Smooth muscle cell (in vitro differentiated cells): Measurements from ENCODE around the gene ACOT13. TPM values are rescaled to one million over a fixed set of nuclear protein-coding genes. Genes with fewer than 3 reads are reported as not detected.

ENCODE experiments used
- DNase-seq: peaks from one replicate; lab custom pipeline; 2025; ENCODE audit not compliant: unreplicated experiment; lab: John Stamatoyannopoulos, UW
- H2AFZ ChIP-seq: fragments of 200-600 bp; sonication (generic); 2 replicates; pipeline ENCODE4 v1.6.0; 2016; ENCODE audit warnings: antibody characterized with exemption, low read depth, mild to moderate bottlenecking
- H3F3A ChIP-seq: fragments of 200-600 bp; sonication (generic); 2 replicates; pipeline ENCODE4 v1.6.0; 2017; ENCODE audit warnings: antibody characterized with exemption, low read depth
- H3K27ac ChIP-seq: fragments of 200-600 bp; sonication (generic); 2 replicates; pipeline ENCODE4 v1.5.1; 2016; ENCODE audit warnings: low read depth, mild to moderate bottlenecking
- H3K27me3 ChIP-seq: fragments of 200-600 bp; sonication (generic); 2 replicates; pipeline ENCODE4 v1.6.1; 2016; ENCODE audit warnings: low read depth, mild to moderate bottlenecking
- H3K36me3 ChIP-seq: fragments of 200-600 bp; sonication (generic); 2 replicates; pipeline ENCODE4 v1.5.1; 2016; ENCODE audit warnings: low read depth
- H3K4me1 ChIP-seq: fragments of 200-600 bp; sonication (generic); 2 replicates; pipeline ENCODE4 v1.5.1; 2016; ENCODE audit warnings: low read depth
- H3K4me2 ChIP-seq: fragments of 200-600 bp; sonication (generic); 2 replicates; pipeline ENCODE4 v1.6.0; 2016; ENCODE audit warnings: mild to moderate bottlenecking
- H3K4me3 ChIP-seq: fragments of 200-600 bp; sonication (generic); 2 replicates; pipeline ENCODE4 v1.5.1; 2016; ENCODE audit warnings: mild to moderate bottlenecking
- H3K79me2 ChIP-seq: fragments of 200-600 bp; sonication (generic); 2 replicates; pipeline ENCODE4 v1.6.0; 2016; ENCODE audit warnings: low read depth, mild to moderate bottlenecking
- H3K9ac ChIP-seq: fragments of 200-600 bp; sonication (generic); 2 replicates; pipeline ENCODE4 v1.6.0; 2016; ENCODE audit warnings: low read depth
- H3K9me3 ChIP-seq: fragments of 200-600 bp; sonication (generic); replicated peaks from 2 replicates; pipeline ENCODE4 v1.5.1; 2016; ENCODE audit warnings: low read depth
- H4K20me1 ChIP-seq: fragments of 200-600 bp; sonication (generic); 2 replicates; pipeline ENCODE4 v1.6.0; 2016; ENCODE audit warnings: low read depth
- WGBS: methylation state at CpG from one replicate; pipeline ENCODE4 v1.1.7; 2016; ENCODE audit warnings: low lambda C conversion rate; 5-methylcytosine and 5-hydroxymethylcytosine counted together
- polyA plus RNA-seq: library from polyadenylated mRNA; unstranded; fragments of >200 nt; fragmentation: Nextera tagmentation; extraction: Ambion mirVana; gene quantifications from 2 replicates; pipeline ENCODE4 v1.2.1, GENCODE V29; 2016
- total RNA-seq: library from RNA; depleted of rRNA; stranded (reverse); fragments of >200 nt; gene quantifications from 2 replicates; pipeline ENCODE4 v1.2.3, GENCODE V29; 2014
- TF ChIP-seq, protein P1 (sequence below): fragments of 200-600 bp; sonication (generic); IDR thresholded peaks from 2 replicates; pipeline ENCODE4 v1.5.1; 2017; ENCODE audit warnings: borderline replicate concordance, mild to moderate bottlenecking, antibody characterized with exemption; ENCODE audit not compliant: insufficient read depth, poor library complexity, severe bottlenecking

The ACOT13 gene
- total and polyA plus RNA-seq, 2 experiments from 2014 or later: 7.3 to 43.7 TPM

DNA sequence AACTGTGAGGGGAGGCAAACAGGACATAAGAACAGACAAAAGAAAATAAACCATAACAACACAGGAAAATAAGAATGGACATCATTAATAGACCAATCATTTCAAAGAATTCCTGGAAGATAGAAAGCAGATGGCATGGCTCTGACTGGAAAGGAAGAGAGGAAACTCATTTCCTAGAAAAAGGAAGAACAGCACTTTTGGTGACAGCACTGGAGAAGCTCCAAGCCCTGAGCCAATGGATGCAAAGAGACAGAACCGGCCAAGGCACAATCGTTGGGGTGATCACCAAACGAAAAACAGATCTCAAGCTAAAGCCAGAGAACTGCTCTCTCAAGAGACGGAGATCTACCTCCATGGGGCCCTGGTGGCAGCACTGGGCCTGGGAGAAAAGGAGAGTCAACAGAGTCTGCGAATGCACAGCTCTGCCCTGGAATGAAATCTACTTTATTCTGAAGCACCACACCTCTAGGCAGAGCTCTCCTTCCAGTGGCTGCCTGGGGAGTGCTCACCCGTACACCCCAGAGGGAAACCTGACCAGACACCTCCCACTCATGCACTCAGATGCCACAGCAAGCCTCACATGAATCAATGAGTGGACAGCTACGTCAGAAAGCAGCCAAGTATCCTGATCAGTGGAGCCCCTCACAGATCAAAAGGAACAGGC is 45.1 kb upstream of the ACOT13 start:
- Histone ChIP-seq H3K27me3 (no peaks in the 10 kb centered on the region), H3K9ac (no peak overlapping the region), H3K4me1 (no peaks in the 10 kb centered on the region), H3K4me3 (no peak overlapping the region), H3K9me3 (no peaks in the 10 kb centered on the region), H3K4me2 (no peak overlapping the region), H3F3A (no peaks in the 10 kb centered on the region), H4K20me1 (no peaks in the 10 kb centered on the region), H3K36me3 (no peaks in the 10 kb centered on the region), H2AFZ (no peak overlapping the region), H3K79me2 (no peaks in the 10 kb centered on the region), H3K27ac (no peak overlapping the region)
- TF ChIP-seq, protein P1, sequence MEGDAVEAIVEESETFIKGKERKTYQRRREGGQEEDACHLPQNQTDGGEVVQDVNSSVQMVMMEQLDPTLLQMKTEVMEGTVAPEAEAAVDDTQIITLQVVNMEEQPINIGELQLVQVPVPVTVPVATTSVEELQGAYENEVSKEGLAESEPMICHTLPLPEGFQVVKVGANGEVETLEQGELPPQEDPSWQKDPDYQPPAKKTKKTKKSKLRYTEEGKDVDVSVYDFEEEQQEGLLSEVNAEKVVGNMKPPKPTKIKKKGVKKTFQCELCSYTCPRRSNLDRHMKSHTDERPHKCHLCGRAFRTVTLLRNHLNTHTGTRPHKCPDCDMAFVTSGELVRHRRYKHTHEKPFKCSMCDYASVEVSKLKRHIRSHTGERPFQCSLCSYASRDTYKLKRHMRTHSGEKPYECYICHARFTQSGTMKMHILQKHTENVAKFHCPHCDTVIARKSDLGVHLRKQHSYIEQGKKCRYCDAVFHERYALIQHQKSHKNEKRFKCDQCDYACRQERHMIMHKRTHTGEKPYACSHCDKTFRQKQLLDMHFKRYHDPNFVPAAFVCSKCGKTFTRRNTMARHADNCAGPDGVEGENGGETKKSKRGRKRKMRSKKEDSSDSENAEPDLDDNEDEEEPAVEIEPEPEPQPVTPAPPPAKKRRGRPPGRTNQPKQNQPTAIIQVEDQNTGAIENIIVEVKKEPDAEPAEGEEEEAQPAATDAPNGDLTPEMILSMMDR: no peak
- 78% methylated on average over 7 of the region's 7 CpGs for WGBS
- DNase-seq: no peak

DNA sequence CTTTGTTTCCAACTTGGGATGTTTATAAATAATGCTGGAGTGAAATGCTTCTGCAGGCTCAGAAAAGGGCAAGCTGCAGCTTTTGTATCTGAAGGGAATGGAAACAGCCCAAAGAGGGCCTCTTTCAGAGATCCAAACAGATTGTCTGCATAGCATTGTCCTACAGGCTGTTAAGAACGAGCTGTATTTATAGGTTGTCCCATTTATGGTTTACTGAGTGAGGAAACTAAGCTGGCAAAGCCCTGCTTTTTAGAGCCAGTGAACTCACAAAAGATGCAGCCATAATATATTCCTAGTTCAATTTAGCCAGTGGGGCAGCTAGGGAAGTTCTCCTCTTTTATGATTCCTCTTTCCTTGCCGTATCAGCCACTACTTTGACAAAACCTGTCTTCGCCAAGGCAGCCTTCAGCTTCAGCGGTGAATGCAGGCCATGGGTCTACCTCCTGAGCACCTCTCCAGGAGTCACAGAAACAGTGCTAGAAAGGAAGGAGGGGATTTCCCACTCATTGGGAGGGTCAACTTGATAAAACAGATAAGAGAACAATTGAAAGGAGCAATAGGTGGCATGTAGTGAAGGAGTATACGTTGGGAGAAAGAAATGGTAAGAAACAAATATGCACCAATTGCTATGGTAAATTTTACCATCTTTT is 35.9 kb upstream of the ACOT13 start:
- Histone ChIP-seq H3K9me3 (no peaks in the 10 kb centered on the region), H3K9ac (no peak overlapping the region), H2AFZ (no peak overlapping the region), H4K20me1 (no peaks in the 10 kb centered on the region), H3F3A (no peaks in the 10 kb centered on the region), H3K4me3 (no peak overlapping the region), H3K4me2 (no peak overlapping the region), H3K27ac (no peak overlapping the region), H3K4me1 (peaks cover 10% of the 10 kb centered on the region), H3K79me2 (no peaks in the 10 kb centered on the region), H3K36me3 (no peaks in the 10 kb centered on the region), H3K27me3 (peaks cover 5% of the 10 kb centered on the region)
- TF ChIP-seq, protein P1: no peak
- DNase-seq: no peak
- WGBS: 69% methylated on average over 5 of the region's 5 CpGs

DNA sequence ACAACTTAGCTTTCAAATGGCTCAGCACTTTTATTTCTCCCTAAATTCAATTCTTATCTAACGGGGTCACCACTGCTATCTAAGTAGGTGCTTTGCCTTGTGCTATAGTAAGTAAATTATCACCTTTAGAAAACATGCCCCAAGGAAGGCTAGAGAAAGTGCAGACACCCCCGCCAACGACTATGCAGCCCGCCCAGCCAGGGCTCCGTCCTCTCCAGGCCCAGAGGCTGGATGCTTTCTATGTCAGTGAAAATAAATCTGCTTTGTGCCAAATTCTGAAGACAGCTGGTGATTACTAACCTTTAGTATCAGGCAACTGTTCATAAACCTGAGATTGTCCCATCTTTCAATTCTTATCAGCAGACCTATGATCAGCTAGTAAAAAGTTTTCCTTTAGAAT is 35.2 kb upstream of the ACOT13 start:
- Histone ChIP-seq H3K9ac (no peak overlapping the region), H2AFZ (no peak overlapping the region), H3K4me2 (no peak overlapping the region), H3K27ac (no peak overlapping the region), H3K36me3 (no peaks in the 10 kb centered on the region), H3F3A (no peaks in the 10 kb centered on the region), H4K20me1 (no peaks in the 10 kb centered on the region), H3K9me3 (no peaks in the 10 kb centered on the region), H3K27me3 (peaks cover 5% of the 10 kb centered on the region), H3K79me2 (no peaks in the 10 kb centered on the region), H3K4me3 (no peak overlapping the region), H3K4me1 (peaks cover 10% of the 10 kb centered on the region)
- WGBS: 75% methylated on average over 5 of the region's 5 CpGs
- no peak for DNase-seq
- TF ChIP-seq, protein P1: no peak

GRCh38 chr6:24632573-24632972 is 34.3 kb upstream of the ACOT13 start:
- Histone ChIP-seq H3F3A (no peaks in the 10 kb centered on the region), H3K9me3 (no peaks in the 10 kb centered on the region), H3K36me3 (no peaks in the 10 kb centered on the region), H2AFZ (no peak overlapping the region), H3K4me1 (peaks cover 10% of the 10 kb centered on the region), H3K9ac (no peak overlapping the region), H3K27ac (no peak overlapping the region), H3K4me2 (no peak overlapping the region), H3K79me2 (no peaks in the 10 kb centered on the region), H4K20me1 (no peaks in the 10 kb centered on the region), H3K27me3 (peaks cover 4% of the 10 kb centered on the region), H3K4me3 (no peak overlapping the region)
- WGBS: 75% methylated on average over 1 of the region's 1 CpG
- no peak for DNase-seq
- TF ChIP-seq, protein P1: no peak
